DOHH2 (cell line): ENCODE results near the gene PPIAL4G.
"Not testable (repeated sequence)": the region's sequence is repeated elsewhere in the genome, so short reads cannot be mapped to it uniquely, and the experiment has no call there.

Experiments
- CTCF ChIP-seq: fragments of 200-600 bp; sonication (generic); IDR thresholded peaks from one replicate; pipeline ENCODE4 v1.5.1; 2014; ENCODE audit warnings: antibody characterized with exemption, mild to moderate bottlenecking, low read depth, low read length; ENCODE audit not compliant: poor library complexity, severe bottlenecking
- EZH2phosphoT487 ChIP-seq: fragments of 200-600 bp; sonication (generic); IDR thresholded peaks from 2 replicates; pipeline ENCODE4 v1.6.1; 2017; ENCODE audit warnings: borderline replicate concordance, mild to moderate bottlenecking, antibody characterized with exemption, low read length, moderate library complexity, mixed read lengths

- TF ChIP-seq CTCF, EZH2phosphoT487: not testable (repeated sequence)
Observed at GRCh38 chr1:148512571-148513184, 29.6 kb upstream of the PPIAL4G start.
